Sigmoid colon (tissue), 7 donors: Measurements from ENCODE around the gene F12. TPM values are rescaled to one million over a fixed set of nuclear protein-coding genes. Genes with fewer than 3 reads are reported as not detected.

Source experiments
- DNase-seq: peaks from one replicate; pipeline ENCODE4 v3.0.0-alpha.2; 2019
- H3K27ac ChIP-seq, 4 donors: fragments of 200-600 bp; sonication (generic); one replicate each; pipeline ENCODE4 v1.5.1; 2016 to 2019; ENCODE audit warnings: mild to moderate bottlenecking in 1 of 4
- H3K27me3 ChIP-seq, 3 donors: fragments of 200-600 bp; sonication (generic); one replicate each; pipeline ENCODE4 v1.5.1; 2019; ENCODE audit warnings: mild to moderate bottlenecking in 1 of 3
- H3K36me3 ChIP-seq, 4 donors: fragments of 200-600 bp; sonication (generic); one replicate each; pipeline ENCODE4 v1.5.1; 2016 to 2019
- H3K4me1 ChIP-seq, 4 donors: fragments of 200-600 bp; sonication (generic); one replicate each; pipeline ENCODE4 v1.5.1; 2017 to 2019
- H3K4me3 ChIP-seq, 4 donors: fragments of 200-600 bp; sonication (generic); one replicate each; pipeline ENCODE4 v1.5.1; 2017 to 2019; ENCODE audit warnings: mild to moderate bottlenecking in 2 of 4, moderate library complexity in 1 of 4
- H3K9me3 ChIP-seq, 4 donors: fragments of 200-600 bp in 3 of 4; sonication (generic) in 3 of 4; one replicate each; pipeline versions ENCODE4 v1.5.1 to v1.6.1; 2013 to 2019
- EP300 ChIP-seq, 4 donors: sonication (generic); formaldehyde crosslinking; IDR thresholded peaks; one replicate each; pipeline ENCODE4 v1.6.1; 2017; ENCODE audit warnings: antibody characterized with exemption in 4 of 4
- POLR2A ChIP-seq, 2 donors: fragments of 450-650 bp; IDR thresholded peaks; one replicate each; pipeline ENCODE4 v1.6.1; 2016; ENCODE audit warnings: antibody characterized with exemption in 2 of 2, mild to moderate bottlenecking in 2 of 2, moderate library complexity in 2 of 2
- POLR2AphosphoS5 ChIP-seq, 4 donors: sonication (generic); formaldehyde crosslinking; IDR thresholded peaks; one replicate each; pipeline ENCODE4 v1.6.1; 2017; ENCODE audit warnings: antibody characterized with exemption in 4 of 4
- WGBS, 2 donors: extraction: QIAGEN DNeasy Blood & Tissue Kit; methylation state at CpG; one replicate each; pipeline ENCODE4 v1.1.7; 2013; 5-methylcytosine and 5-hydroxymethylcytosine counted together
- intact Hi-C: fragments of 100-400 bp; cut with DNase I; formaldehyde crosslinking; loops from one replicate; pipeline ENCODE4 v1.15.1; 2023
- polyA plus RNA-seq, 3 donors: library from polyadenylated mRNA; stranded (reverse); fragments of 200-250 nt; gene quantifications; one replicate each; pipeline ENCODE4 v1.2.3, GENCODE V29; 2013
- total RNA-seq, 4 donors: library from RNA; depleted of rRNA; stranded (reverse); fragments of >200 nt; gene quantifications; one replicate each; pipeline ENCODE4 v1.1.0, GENCODE V29; 2016
- TF ChIP-seq, protein P1 (sequence below), 4 experiments: fragments of 450-650 bp in 3 of 4; fragments of 200-600 bp in 1 of 4; IDR thresholded peaks; one replicate each; pipeline ENCODE4 v1.5.1; 2016 to 2019; ENCODE audit warnings: antibody characterized with exemption in 4 of 4, mild to moderate bottlenecking in 3 of 4, moderate library complexity in 2 of 4
- donor health status: healthy with polysubstance abuse.
- donor health status: Bipolar disorder and iron deficiency.
- donor health status: healthy.

F12 gene
- total and polyA plus RNA-seq, 7 donors, result 0.36 to 14.0 (median 2.2) TPM; not detected in 1

DNA sequence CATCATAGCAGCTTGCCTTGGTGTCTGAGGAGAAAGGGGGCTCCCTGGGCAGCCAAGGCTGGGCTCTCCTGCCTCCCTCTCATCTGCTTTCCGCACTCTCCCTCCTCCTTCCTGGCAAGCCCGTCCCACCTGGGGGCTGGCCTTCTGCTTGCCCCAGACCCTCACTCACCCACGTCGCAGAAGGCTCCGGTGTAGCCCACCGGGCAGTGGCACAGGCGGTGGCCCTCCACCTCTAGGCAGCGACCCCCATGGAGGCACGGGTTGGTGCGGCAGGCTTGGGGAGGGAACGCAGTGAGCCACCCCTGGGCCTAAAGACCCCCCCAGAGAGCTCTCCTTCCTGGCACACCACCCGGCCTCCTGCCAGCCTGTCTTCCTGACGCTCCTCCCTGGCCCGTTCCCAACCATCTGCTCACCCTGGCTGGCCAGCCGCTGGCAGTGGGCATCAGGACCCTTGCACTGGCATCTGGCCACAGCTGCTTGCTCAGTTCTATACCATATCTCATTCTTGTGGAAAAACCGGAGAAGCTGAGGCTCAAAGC lies 4.7 kb downstream of the F12 start:
- H3K4me3 ChIP-seq, result peak overlapping the region in 3 of 4 donors; percentile 46 to 60 (median 57)
- WGBS, 2 donors, result 32 to 49% methylated on average over 16 of the region's 16 CpGs
- H3K27ac ChIP-seq, result peak overlapping the region in 1 of 4 donors; percentile 39
- no peak for DNase-seq
- peaks cover 0 to 42% (median 39%) of the 10 kb centered on the region in 4 donors for H3K4me1 ChIP-seq
- H3K27me3 ChIP-seq, result peaks cover 37 to 62% (median 56%) of the 10 kb centered on the region in 3 donors
- no peaks in the 10 kb centered on the region for H3K36me3 ChIP-seq
- intact Hi-C loops, result loop anchor here (1.0 kb wide), 1 partner anchor 50 kb away; no protein-coding TSS in a partner anchor
- no peak for TF ChIP-seq POLR2AphosphoS5 (IDR thresholded peaks at IDR 0.05)
- TF ChIP-seq, protein P1, sequence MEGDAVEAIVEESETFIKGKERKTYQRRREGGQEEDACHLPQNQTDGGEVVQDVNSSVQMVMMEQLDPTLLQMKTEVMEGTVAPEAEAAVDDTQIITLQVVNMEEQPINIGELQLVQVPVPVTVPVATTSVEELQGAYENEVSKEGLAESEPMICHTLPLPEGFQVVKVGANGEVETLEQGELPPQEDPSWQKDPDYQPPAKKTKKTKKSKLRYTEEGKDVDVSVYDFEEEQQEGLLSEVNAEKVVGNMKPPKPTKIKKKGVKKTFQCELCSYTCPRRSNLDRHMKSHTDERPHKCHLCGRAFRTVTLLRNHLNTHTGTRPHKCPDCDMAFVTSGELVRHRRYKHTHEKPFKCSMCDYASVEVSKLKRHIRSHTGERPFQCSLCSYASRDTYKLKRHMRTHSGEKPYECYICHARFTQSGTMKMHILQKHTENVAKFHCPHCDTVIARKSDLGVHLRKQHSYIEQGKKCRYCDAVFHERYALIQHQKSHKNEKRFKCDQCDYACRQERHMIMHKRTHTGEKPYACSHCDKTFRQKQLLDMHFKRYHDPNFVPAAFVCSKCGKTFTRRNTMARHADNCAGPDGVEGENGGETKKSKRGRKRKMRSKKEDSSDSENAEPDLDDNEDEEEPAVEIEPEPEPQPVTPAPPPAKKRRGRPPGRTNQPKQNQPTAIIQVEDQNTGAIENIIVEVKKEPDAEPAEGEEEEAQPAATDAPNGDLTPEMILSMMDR (IDR thresholded peaks at IDR 0.05), result no peak
- TF ChIP-seq EP300 (IDR thresholded peaks at IDR 0.05), result no peak
- no peak for TF ChIP-seq POLR2A (IDR thresholded peaks at IDR 0.05)
- H3K9me3 ChIP-seq, result no peaks in the 10 kb centered on the region

DNA sequence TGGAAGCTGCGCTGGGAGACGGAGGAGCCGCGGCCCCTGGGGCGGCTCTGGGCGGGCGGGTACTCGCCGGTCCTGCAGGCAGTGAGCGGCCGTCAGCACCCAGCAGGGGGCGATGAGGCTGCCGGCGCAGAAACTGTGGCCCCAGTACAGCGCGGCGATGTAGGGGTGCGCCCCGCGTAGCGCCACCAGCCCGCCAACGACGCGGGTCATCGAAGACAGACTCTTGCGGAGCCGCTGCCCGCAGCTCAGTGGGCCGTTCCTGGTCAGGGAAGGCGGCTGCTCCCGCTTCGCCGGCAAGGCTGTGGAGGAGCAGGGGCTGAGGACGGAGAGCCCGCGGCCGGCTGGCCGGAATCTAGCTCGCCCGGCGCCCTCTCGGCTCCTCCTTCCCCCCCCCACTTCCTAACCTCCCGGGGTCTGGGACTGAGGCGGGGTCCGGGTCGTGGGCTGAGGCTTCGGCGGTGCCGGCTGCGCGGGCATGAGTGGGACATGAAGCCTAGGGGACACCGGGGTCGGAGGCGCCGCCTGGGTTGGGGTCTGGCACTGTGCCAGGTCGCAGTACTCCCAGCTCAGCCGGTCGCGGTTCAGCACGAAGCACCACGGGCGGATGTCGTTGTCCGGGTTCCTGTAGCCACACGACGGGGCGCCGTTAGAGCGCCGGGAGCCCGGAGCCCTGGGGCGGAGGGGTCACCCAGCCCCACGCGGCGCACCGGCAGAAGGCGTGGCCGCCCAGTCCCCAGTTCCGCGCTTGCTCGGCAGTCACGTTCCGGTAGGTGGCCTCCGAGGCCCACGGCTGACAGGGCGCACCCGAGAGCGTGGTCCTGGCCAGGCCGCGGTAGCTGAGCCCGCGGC lies 5.3 kb downstream of the F12 start:
- peak overlapping the region; percentile 20 to 60 (median 52) for H3K4me3 ChIP-seq
- H3K36me3 ChIP-seq, result no peaks in the 10 kb centered on the region
- peaks cover 41 to 68% (median 63%) of the 10 kb centered on the region in 3 donors for H3K27me3 ChIP-seq
- H3K4me1 ChIP-seq, result peaks cover 0 to 43% (median 40%) of the 10 kb centered on the region in 4 donors
- no peaks in the 10 kb centered on the region for H3K9me3 ChIP-seq
- TF ChIP-seq POLR2A (IDR thresholded peaks at IDR 0.05) (no peak), POLR2AphosphoS5 (IDR thresholded peaks at IDR 0.05) (peak in 2 of 4 donors; percentile 40 to 43), EP300 (IDR thresholded peaks at IDR 0.05) (no peak)
- TF ChIP-seq, protein P1 (IDR thresholded peaks at IDR 0.05), result peak; percentile 45 to 79 (median 69)
- 0 to 1% methylated on average over 93 of the region's 93 CpGs for WGBS, 2 donors
- H3K27ac ChIP-seq, result peak overlapping the region in 1 of 4 donors; percentile 39
- DNase-seq, result peak; percentile 93
- intact Hi-C loops, result loop anchor here (1.0 to 2.0 kb wide), 2 partner anchors 21 to 50 kb away; no protein-coding TSS in a partner anchor

DNA sequence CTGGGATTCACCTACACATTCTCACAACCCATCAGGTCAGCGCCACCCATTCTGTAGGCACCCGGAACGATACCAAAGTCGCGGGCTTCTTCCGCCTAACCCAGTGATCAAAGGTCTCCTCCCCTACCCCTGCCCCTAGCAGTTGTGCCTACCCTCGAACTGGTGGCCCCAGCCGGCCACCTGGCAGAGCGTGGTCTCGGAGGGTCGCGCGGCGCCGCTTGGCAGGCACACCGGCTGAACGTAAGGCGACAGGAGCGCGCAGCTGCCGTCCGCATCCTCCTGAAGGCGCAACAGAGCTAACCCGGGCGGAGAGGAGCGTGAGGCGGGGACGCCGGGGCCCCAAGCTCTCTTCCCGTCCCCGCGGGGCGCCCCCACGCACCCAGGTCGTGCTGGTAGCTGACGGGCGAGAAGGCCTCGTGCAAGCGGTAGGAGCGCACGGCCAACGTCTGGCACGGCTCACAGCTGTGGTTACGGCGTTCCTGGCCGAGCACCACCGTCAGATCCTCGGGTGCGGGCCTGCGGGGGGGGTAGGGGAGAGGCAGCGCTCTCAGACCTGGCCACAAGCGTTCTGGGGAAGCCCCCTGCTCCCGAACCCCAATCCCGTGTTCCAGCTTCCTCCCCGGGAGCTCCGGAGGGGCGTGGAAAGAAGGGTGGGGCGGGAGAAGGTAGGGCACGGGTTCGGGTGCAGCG lies 6.1 kb downstream of the F12 start:
- intact Hi-C loops, result loop anchor here (2.0 kb wide), 1 partner anchor 22 kb away; no protein-coding TSS in a partner anchor
- TF ChIP-seq EP300 (IDR thresholded peaks at IDR 0.05), result no peak
- TF ChIP-seq POLR2AphosphoS5 (IDR thresholded peaks at IDR 0.05), result no peak
- no peak for TF ChIP-seq POLR2A (IDR thresholded peaks at IDR 0.05)
- TF ChIP-seq, protein P1 (IDR thresholded peaks at IDR 0.05), result no peak
- DNase-seq, result no peak
- peak overlapping the region; percentile 20 to 60 (median 52) for H3K4me3 ChIP-seq
- H3K27ac ChIP-seq, result peak overlapping the region in 1 of 4 donors; percentile 39
- peaks cover 0 to 43% (median 40%) of the 10 kb centered on the region in 4 donors for H3K4me1 ChIP-seq
- peaks cover 41 to 76% (median 70%) of the 10 kb centered on the region in 3 donors for H3K27me3 ChIP-seq
- no peaks in the 10 kb centered on the region for H3K9me3 ChIP-seq
- no peaks in the 10 kb centered on the region for H3K36me3 ChIP-seq
- WGBS, 2 donors, result 1% methylated on average over 61 of the region's 61 CpGs

DNA sequence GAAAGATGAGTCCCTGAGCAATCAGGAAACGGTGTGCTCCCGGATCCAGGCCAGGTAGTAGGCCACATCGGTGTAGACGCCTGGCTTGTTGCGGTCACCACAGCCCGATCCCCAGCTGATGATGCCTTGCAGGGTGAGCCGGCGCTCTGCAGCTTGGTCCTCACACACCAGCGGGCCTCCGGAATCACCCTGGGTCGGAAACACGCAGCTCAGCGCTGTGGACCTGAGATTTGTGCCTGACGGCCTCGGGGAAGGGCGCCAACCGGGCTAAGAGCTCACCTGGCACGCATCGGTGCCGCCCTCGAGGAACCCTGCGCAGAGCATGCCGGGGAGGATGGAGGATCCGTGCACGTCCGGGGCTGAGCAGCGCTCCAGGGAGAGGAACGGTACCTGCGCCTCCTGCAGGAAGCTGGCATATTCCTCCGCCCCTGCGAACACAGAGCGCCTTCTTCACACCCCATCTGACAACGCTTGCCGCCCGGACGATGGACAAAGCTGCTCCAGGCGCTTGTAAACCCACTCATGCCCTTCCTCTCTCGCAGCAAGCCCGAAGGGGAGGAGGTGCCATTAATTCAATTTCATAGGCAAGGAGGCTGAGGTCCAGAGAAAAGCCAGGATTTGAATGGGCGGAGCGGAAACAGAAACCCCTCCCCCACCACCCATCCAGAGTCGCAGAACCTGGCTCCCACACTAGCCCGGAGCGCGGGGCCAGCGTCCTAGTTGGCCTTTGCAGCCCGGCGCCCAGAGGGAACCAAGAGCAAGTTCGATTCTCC lies 6.9 kb downstream of the F12 start:
- H3K27me3 ChIP-seq, result peaks cover 41 to 84% (median 78%) of the 10 kb centered on the region in 3 donors
- H3K27ac ChIP-seq, result no peak overlapping the region
- no peaks in the 10 kb centered on the region for H3K9me3 ChIP-seq
- H3K36me3 ChIP-seq, result no peaks in the 10 kb centered on the region
- WGBS, 2 donors, result 14 to 15% methylated on average over 49 of the region's 49 CpGs
- H3K4me1 ChIP-seq, result peaks cover 0 to 43% (median 40%) of the 10 kb centered on the region in 4 donors
- intact Hi-C loops, result loop anchor here (2.0 kb wide), 1 partner anchor 22 kb away; no protein-coding TSS in a partner anchor
- no peak overlapping the region for H3K4me3 ChIP-seq
- DNase-seq, result no peak
- TF ChIP-seq EP300 (IDR thresholded peaks at IDR 0.05), result no peak
- TF ChIP-seq, protein P1 (IDR thresholded peaks at IDR 0.05), result no peak
- no peak for TF ChIP-seq POLR2AphosphoS5 (IDR thresholded peaks at IDR 0.05)
- no peak for TF ChIP-seq POLR2A (IDR thresholded peaks at IDR 0.05)
